H1 (cell line): ENCODE data around the gene VPS18.

Source experiments
- CEBPB ChIP-seq: IDR thresholded peaks from 2 replicates; pipeline ENCODE4 v1.6.1; 2012; ENCODE audit warnings: low read depth, low read length
- CTCF ChIP-seq, 3 experiments: IDR thresholded peaks; 1 replicate in 2 of 3; 2 replicates in 1 of 3; pipeline versions ENCODE4 v1.5.1 to v1.6.1; 2011; ENCODE audit warnings: low read length in 3 of 3, mild to moderate bottlenecking in 3 of 3, inconsistent platforms in 2 of 3, low read depth in 1 of 3, moderate library complexity in 1 of 3; ENCODE audit not compliant: insufficient read depth in 1 of 3; ENCODE audit errors: control extremely low read depth in 1 of 3
- EP300 ChIP-seq, 2 experiments: IDR thresholded peaks; 1 replicate in 1 of 2; 2 replicates in 1 of 2; pipeline ENCODE4 v1.6.1; 2011 to 2012; ENCODE audit warnings: low read depth in 2 of 2, low read length in 2 of 2, mild to moderate bottlenecking in 2 of 2, borderline replicate concordance in 1 of 2, inconsistent platforms in 1 of 2, moderate library complexity in 1 of 2
- NRF1 ChIP-seq: IDR thresholded peaks from 2 replicates; pipeline ENCODE4 v1.6.1; 2011; ENCODE audit warnings: mild to moderate bottlenecking, low read depth, low read length, improper control_type of control experiment
- SAP30 ChIP-seq: fragments of 300-600 bp; sonication (generic); IDR thresholded peaks from 2 replicates; pipeline ENCODE4 v1.7.1; 2012; ENCODE audit warnings: low read length, moderate library complexity, mild to moderate bottlenecking, inconsistent platforms; ENCODE audit not compliant: insufficient read depth, insufficient replicate concordance
- SP2 ChIP-seq: IDR thresholded peaks from 2 replicates; pipeline ENCODE4 v1.6.1; 2012; ENCODE audit warnings: mild to moderate bottlenecking, low read length, inconsistent platforms
- ZNF274 ChIP-seq: IDR thresholded peaks from 2 replicates; pipeline ENCODE4 v1.7.0; 2012; ENCODE audit warnings: low read length, borderline replicate concordance; ENCODE audit errors: extremely low read depth

- TF ChIP-seq SP2 (no peak), EP300 (IDR thresholded peaks at IDR 0.05; ENCODE audit: borderline replicate concordance in 1 of 2, low read depth in 2 of 2, low read length in 2 of 2) (no peak), CTCF (IDR thresholded peaks at IDR 0.05; ENCODE audit: control extremely low read depth in 1 of 3, insufficient read depth in 1 of 3, low read depth in 1 of 3, low read length in 3 of 3) (no peak), CEBPB (no peak), ZNF274 (no peak), SAP30 (no peak), NRF1 (no peak)
Measured at GRCh38 chr15:40906991-40907802, 12.9 kb downstream of the VPS18 start.
